AG08395 (cell line): ENCODE data around the gene LSMEM2.
A peak's percentile ranks its signal among the peaks of the same experiment; 100 is the strongest.

Experiments
- DNase-seq: peaks from one replicate; pipeline ENCODE4 v3.0.0; 2012; ENCODE audit warnings: mixed read lengths, low spot score

Gene LSMEM2

GRCh38 chr3:50322115-50322385, 43.2 kb downstream of the LSMEM2 start:
- DNase-seq = no peak

- no peak for DNase-seq
Measured at GRCh38 chr3:50322386-50323091, 43.7 kb downstream of the LSMEM2 start, which contains the start of gene HYAL2. TSS of gene HYAL2 (minus strand) at chr3:50322745. CDS start at chr3:50320489, 2,256 bp downstream.

GRCh38 chr3:50323092-50323600, 44.3 kb downstream of the LSMEM2 start:
- no peak for DNase-seq

- DNase-seq = no peak
Measured at GRCh38 chr3:50323614-50324199, 44.8 kb downstream of the LSMEM2 start.

- DNase-seq = peak; percentile 72
Measured at GRCh38 chr3:50324351-50325112, 45.6 kb downstream of the LSMEM2 start.

- DNase-seq = no peak
Measured at GRCh38 chr3:50325113-50325480, 46.2 kb downstream of the LSMEM2 start.

- no peak for DNase-seq
Measured at GRCh38 chr3:50325497-50326181, 46.8 kb downstream of the LSMEM2 start.

GRCh38 chr3:50326182-50326541, 47.3 kb downstream of the LSMEM2 start:
- no peak for DNase-seq

GRCh38 chr3:50327129-50327528, 48.2 kb downstream of the LSMEM2 start:
- no peak for DNase-seq

GRCh38 chr3:50327943-50328691, 49.2 kb downstream of the LSMEM2 start, which contains the start of gene TUSC2:
TSS of gene TUSC2 (minus strand) at chr3:50328223. CDS start at chr3:50328099, 124 bp downstream.
- peak; percentile 98 for DNase-seq

- DNase-seq = no peak
Measured at GRCh38 chr3:50330330-50330729, 51.4 kb downstream of the LSMEM2 start.

GRCh38 chr3:50331364-50331907, 52.5 kb downstream of the LSMEM2 start:
- DNase-seq = no peak

GRCh38 chr3:50333744-50334328, 54.9 kb downstream of the LSMEM2 start:
- peak; percentile 52 for DNase-seq

- no peak for DNase-seq
Measured at GRCh38 chr3:50334339-50335075, 55.6 kb downstream of the LSMEM2 start.

GRCh38 chr3:50336452-50337174, 57.7 kb downstream of the LSMEM2 start:
- peak; percentile 33 for DNase-seq

- peak; percentile 99 for DNase-seq
Measured at GRCh38 chr3:50337175-50337861, 58.4 kb downstream of the LSMEM2 start.
